ENCODE measurements around the gene PWWP2B.

The PWWP2B gene

GRCh38 chr10:132437541-132437950 is 40.5 kb downstream of the PWWP2B start:
- no peak overlapping the region for H4K8ac ChIP-seq (ENCODE audit: low read depth, low read length)
- H3K9ac ChIP-seq (ENCODE audit: low read length): no peak overlapping the region
- no peak overlapping the region for H3K4me2 ChIP-seq (ENCODE audit: low read length)
- H3K23ac ChIP-seq (ENCODE audit: low read length): no peak overlapping the region
- WGBS (ENCODE audit: extremely low coverage, insufficient coverage, low lambda C conversion rate): no CpG with 5 or more reads among the region's 13 CpGs
- no peak overlapping the region for H4K5ac ChIP-seq (ENCODE audit: low read length)
- peaks cover 1% of the 10 kb centered on the region for H3K36me3 ChIP-seq (ENCODE audit: control insufficient read depth, insufficient read depth, low read length)
- no peak overlapping the region for H3K4ac ChIP-seq (ENCODE audit: low read depth, low read length)
- no peaks in the 10 kb centered on the region for H3K79me1 ChIP-seq (ENCODE audit: low read length)
- H3K27ac ChIP-seq (ENCODE audit: low read depth, low read length): no peak overlapping the region
- H3K79me2 ChIP-seq (ENCODE audit: control insufficient read depth, insufficient read depth, low read length): no peaks in the 10 kb centered on the region
- no peaks in the 10 kb centered on the region for H3K4me1 ChIP-seq (ENCODE audit: control insufficient read depth, low read depth, low read length)
- H3K27me3 ChIP-seq (ENCODE audit: insufficient read depth, low read length, poor library complexity): no peaks in the 10 kb centered on the region
- no peak overlapping the region for H2BK5ac ChIP-seq (ENCODE audit: low read length)
- DNase-seq: no peak
- H2AK5ac ChIP-seq (ENCODE audit: low read length): no peak overlapping the region
- H2BK120ac ChIP-seq (ENCODE audit: low read depth, low read length): no peak overlapping the region
- H3K4me3 ChIP-seq (ENCODE audit: low read length): no peak overlapping the region
- H3K18ac ChIP-seq (ENCODE audit: low read length): no peak overlapping the region
- H3K56ac ChIP-seq (ENCODE audit: low read length): no peak overlapping the region
- no peak overlapping the region for H2BK15ac ChIP-seq (replicated peaks; ENCODE audit: low read depth)

- H3K27me3 ChIP-seq (ENCODE audit: insufficient read depth, low read length, poor library complexity): no peaks in the 10 kb centered on the region
- no peak overlapping the region for H3K4ac ChIP-seq (ENCODE audit: low read depth, low read length)
- H4K8ac ChIP-seq (ENCODE audit: low read depth, low read length): no peak overlapping the region
- H3K27ac ChIP-seq (ENCODE audit: low read depth, low read length): no peak overlapping the region
- no peak for DNase-seq
- no peak overlapping the region for H3K56ac ChIP-seq (ENCODE audit: low read length)
- no peak overlapping the region for H2BK120ac ChIP-seq (ENCODE audit: low read depth, low read length)
- no peak overlapping the region for H2AK5ac ChIP-seq (ENCODE audit: low read length)
- no peak overlapping the region for H3K23ac ChIP-seq (ENCODE audit: low read length)
- no peak overlapping the region for H3K9ac ChIP-seq (ENCODE audit: low read length)
- H3K79me2 ChIP-seq (ENCODE audit: control insufficient read depth, insufficient read depth, low read length): no peaks in the 10 kb centered on the region
- H3K36me3 ChIP-seq (ENCODE audit: control insufficient read depth, insufficient read depth, low read length): peaks cover 1% of the 10 kb centered on the region
- H2BK15ac ChIP-seq (replicated peaks; ENCODE audit: low read depth): no peak overlapping the region
- no peak overlapping the region for H2BK5ac ChIP-seq (ENCODE audit: low read length)
- H3K4me1 ChIP-seq (ENCODE audit: control insufficient read depth, low read depth, low read length): no peaks in the 10 kb centered on the region
- no peak overlapping the region for H3K4me3 ChIP-seq (ENCODE audit: low read length)
- H3K4me2 ChIP-seq (ENCODE audit: low read length): no peak overlapping the region
- no peaks in the 10 kb centered on the region for H3K79me1 ChIP-seq (ENCODE audit: low read length)
- no CpG with 5 or more reads among the region's 19 CpGs for WGBS (ENCODE audit: extremely low coverage, insufficient coverage, low lambda C conversion rate)
- H4K5ac ChIP-seq (ENCODE audit: low read length): no peak overlapping the region
- no peak overlapping the region for H3K18ac ChIP-seq (ENCODE audit: low read length)
Observed at GRCh38 chr10:132438091-132439024, 41.4 kb downstream of the PWWP2B start.

GRCh38 chr10:132439025-132439388 is 42.0 kb downstream of the PWWP2B start:
- H3K79me2 ChIP-seq (ENCODE audit: control insufficient read depth, insufficient read depth, low read length): no peaks in the 10 kb centered on the region
- H2BK15ac ChIP-seq (replicated peaks; ENCODE audit: low read depth): no peak overlapping the region
- no peak overlapping the region for H3K4me2 ChIP-seq (ENCODE audit: low read length)
- H4K8ac ChIP-seq (ENCODE audit: low read depth, low read length): no peak overlapping the region
- no peak overlapping the region for H3K4me3 ChIP-seq (ENCODE audit: low read length)
- H3K4ac ChIP-seq (ENCODE audit: low read depth, low read length): no peak overlapping the region
- no peak overlapping the region for H3K56ac ChIP-seq (ENCODE audit: low read length)
- peaks cover 1% of the 10 kb centered on the region for H3K36me3 ChIP-seq (ENCODE audit: control insufficient read depth, insufficient read depth, low read length)
- H3K9ac ChIP-seq (ENCODE audit: low read length): no peak overlapping the region
- H3K18ac ChIP-seq (ENCODE audit: low read length): no peak overlapping the region
- H4K5ac ChIP-seq (ENCODE audit: low read length): no peak overlapping the region
- no peaks in the 10 kb centered on the region for H3K79me1 ChIP-seq (ENCODE audit: low read length)
- H3K27me3 ChIP-seq (ENCODE audit: insufficient read depth, low read length, poor library complexity): no peaks in the 10 kb centered on the region
- no peak overlapping the region for H3K23ac ChIP-seq (ENCODE audit: low read length)
- H2BK5ac ChIP-seq (ENCODE audit: low read length): no peak overlapping the region
- no CpG with 5 or more reads among the region's 6 CpGs for WGBS (ENCODE audit: extremely low coverage, insufficient coverage, low lambda C conversion rate)
- DNase-seq: no peak
- H2BK120ac ChIP-seq (ENCODE audit: low read depth, low read length): no peak overlapping the region
- no peak overlapping the region for H2AK5ac ChIP-seq (ENCODE audit: low read length)
- H3K27ac ChIP-seq (ENCODE audit: low read depth, low read length): no peak overlapping the region
- H3K4me1 ChIP-seq (ENCODE audit: control insufficient read depth, low read depth, low read length): no peaks in the 10 kb centered on the region

- Histone ChIP-seq H2BK120ac (ENCODE audit: low read depth, low read length) (no peak overlapping the region), H3K79me1 (ENCODE audit: low read length) (no peaks in the 10 kb centered on the region), H2BK5ac (ENCODE audit: low read length) (no peak overlapping the region), H3K9ac (ENCODE audit: low read length) (no peak overlapping the region), H3K4me3 (ENCODE audit: low read length) (no peak overlapping the region), H4K5ac (ENCODE audit: low read length) (no peak overlapping the region), H3K4me2 (ENCODE audit: low read length) (no peak overlapping the region), H3K56ac (ENCODE audit: low read length) (no peak overlapping the region), H3K27me3 (ENCODE audit: insufficient read depth, low read length, poor library complexity) (no peaks in the 10 kb centered on the region), H3K18ac (ENCODE audit: low read length) (no peak overlapping the region), H3K4ac (ENCODE audit: low read depth, low read length) (no peak overlapping the region), H3K79me2 (ENCODE audit: control insufficient read depth, insufficient read depth, low read length) (no peaks in the 10 kb centered on the region), H4K8ac (ENCODE audit: low read depth, low read length) (no peak overlapping the region), H3K4me1 (ENCODE audit: control insufficient read depth, low read depth, low read length) (peaks cover 2% of the 10 kb centered on the region), H2BK15ac (replicated peaks; ENCODE audit: low read depth) (no peak overlapping the region), H3K36me3 (ENCODE audit: control insufficient read depth, insufficient read depth, low read length) (peaks cover 1% of the 10 kb centered on the region), H3K23ac (ENCODE audit: low read length) (no peak overlapping the region), H2AK5ac (ENCODE audit: low read length) (no peak overlapping the region), H3K27ac (ENCODE audit: low read depth, low read length) (no peak overlapping the region)
- no peak for DNase-seq
- no CpG with 5 or more reads among the region's 18 CpGs for WGBS (ENCODE audit: extremely low coverage, insufficient coverage, low lambda C conversion rate)
Observed at GRCh38 chr10:132439424-132440163, 42.6 kb downstream of the PWWP2B start.

GRCh38 chr10:132440791-132441565 is 44.0 kb downstream of the PWWP2B start:
- no peak overlapping the region for H3K23ac ChIP-seq (ENCODE audit: low read length)
- H2BK5ac ChIP-seq (ENCODE audit: low read length): no peak overlapping the region

More at GRCh38 chr10:132440791-132441565, 44.0 kb downstream of the PWWP2B start:
- Histone ChIP-seq H3K4me2 (ENCODE audit: low read length) (no peak overlapping the region), H3K18ac (ENCODE audit: low read length) (no peak overlapping the region), H3K9ac (ENCODE audit: low read length) (no peak overlapping the region), H3K27me3 (ENCODE audit: insufficient read depth, low read length, poor library complexity) (no peaks in the 10 kb centered on the region), H3K4ac (ENCODE audit: low read depth, low read length) (no peak overlapping the region), H3K56ac (ENCODE audit: low read length) (no peak overlapping the region), H2AK5ac (ENCODE audit: low read length) (no peak overlapping the region), H3K27ac (ENCODE audit: low read depth, low read length) (no peak overlapping the region), H2BK15ac (replicated peaks; ENCODE audit: low read depth) (no peak overlapping the region), H4K8ac (ENCODE audit: low read depth, low read length) (no peak overlapping the region), H3K79me2 (ENCODE audit: control insufficient read depth, insufficient read depth, low read length) (no peaks in the 10 kb centered on the region), H3K36me3 (ENCODE audit: control insufficient read depth, insufficient read depth, low read length) (peaks cover 1% of the 10 kb centered on the region), H2BK120ac (ENCODE audit: low read depth, low read length) (no peak overlapping the region), H3K4me3 (ENCODE audit: low read length) (no peak overlapping the region), H4K5ac (ENCODE audit: low read length) (no peak overlapping the region), H3K79me1 (ENCODE audit: low read length) (no peaks in the 10 kb centered on the region), H3K4me1 (ENCODE audit: control insufficient read depth, low read depth, low read length) (peaks cover 7% of the 10 kb centered on the region)
- WGBS (ENCODE audit: extremely low coverage, insufficient coverage, low lambda C conversion rate): no CpG with 5 or more reads among the region's 25 CpGs
- DNase-seq: no peak
